Ascending aorta (tissue), 2 donors: ENCODE results near the gene AQP12A. TPM values are rescaled to one million over a fixed set of nuclear protein-coding genes. Genes with fewer than 3 reads are reported as not detected.

ENCODE experiments used
- DNase-seq, 2 donors: peaks; one replicate each; pipeline ENCODE4 v3.0.0-alpha.2; 2019; ENCODE audit warnings: low spot score in 2 of 2
- H3K27ac ChIP-seq, 2 donors: fragments of 200-600 bp; sonication (generic); one replicate each; pipeline ENCODE4 v1.5.1; 2016 to 2017; ENCODE audit warnings: mild to moderate bottlenecking in 1 of 2
- H3K27me3 ChIP-seq: fragments of 200-600 bp; sonication (generic); one replicate; pipeline ENCODE4 v1.5.1; 2017
- H3K36me3 ChIP-seq, 2 donors: fragments of 200-600 bp; sonication (generic); one replicate each; pipeline ENCODE4 v1.5.1; 2016
- H3K4me1 ChIP-seq, 2 donors: fragments of 200-600 bp; sonication (generic); one replicate each; pipeline ENCODE4 v1.5.1; 2016 to 2017; ENCODE audit warnings: mild to moderate bottlenecking in 1 of 2
- H3K4me3 ChIP-seq, 2 donors: fragments of 200-600 bp; sonication (generic); one replicate each; pipeline ENCODE4 v1.5.1; 2016 to 2017; ENCODE audit warnings: mild to moderate bottlenecking in 1 of 2
- H3K9me3 ChIP-seq, 2 donors: fragments of 200-600 bp; sonication (generic); one replicate each; pipeline ENCODE4 v1.5.1; 2016
- CTCF ChIP-seq, 3 experiments: fragments of 200-600 bp in 2 of 3; fragments of 450-650 bp in 1 of 3; sonication (generic) in 2 of 3; IDR thresholded peaks; one replicate each; pipeline ENCODE4 v1.5.1; 2016 to 2019; ENCODE audit warnings: antibody characterized with exemption in 3 of 3, mild to moderate bottlenecking in 1 of 3, moderate library complexity in 1 of 3
- intact Hi-C: fragments of 100-400 bp; cut with DNase I; formaldehyde crosslinking; loops from one replicate; pipeline ENCODE4 v1.15.1; 2023
- total RNA-seq: library from RNA; depleted of rRNA; stranded (reverse); fragments of >200 nt; gene quantifications from one replicate; pipeline ENCODE4 v1.1.0, GENCODE V29; 2016

The AQP12A gene
- total RNA-seq, 1 donor from 2014 or later, result not detected

GRCh38 chr2:240727913-240728312 is 36.2 kb downstream of the AQP12A start:
- TF ChIP-seq CTCF (IDR thresholded peaks at IDR 0.05), result no peak
- no peak overlapping the region for H3K4me3 ChIP-seq
- intact Hi-C loops, result no loop called here

GRCh38 chr2:240728361-240728760 is 36.7 kb downstream of the AQP12A start:
- Histone ChIP-seq H3K27me3 (no peaks in the 10 kb centered on the region), H3K4me1 (no peaks in the 10 kb centered on the region), H3K4me3 (no peak overlapping the region), H3K36me3 (no peaks in the 10 kb centered on the region), H3K27ac (no peak overlapping the region), H3K9me3 (no peaks in the 10 kb centered on the region)
- no peak for TF ChIP-seq CTCF (IDR thresholded peaks at IDR 0.05)
- no peak for DNase-seq
- intact Hi-C loops, result no loop called here

More at GRCh38 chr2:240727913-240728312, 36.2 kb downstream of the AQP12A start:
- no peak for DNase-seq
- H3K9me3 ChIP-seq, result no peaks in the 10 kb centered on the region
- H3K27ac ChIP-seq, result no peak overlapping the region
- no peaks in the 10 kb centered on the region for H3K36me3 ChIP-seq
- H3K4me1 ChIP-seq, result no peaks in the 10 kb centered on the region
- no peaks in the 10 kb centered on the region for H3K27me3 ChIP-seq

- H3K4me3 ChIP-seq, result no peak overlapping the region
- no peak for DNase-seq
- no peaks in the 10 kb centered on the region for H3K9me3 ChIP-seq
- no peaks in the 10 kb centered on the region for H3K36me3 ChIP-seq
- H3K27ac ChIP-seq, result no peak overlapping the region
- TF ChIP-seq CTCF (IDR thresholded peaks at IDR 0.05), result no peak
- no peaks in the 10 kb centered on the region for H3K27me3 ChIP-seq
- no peaks in the 10 kb centered on the region for H3K4me1 ChIP-seq
- intact Hi-C loops, result no loop called here
Measured at GRCh38 chr2:240728827-240729226, 37.2 kb downstream of the AQP12A start.

- Histone ChIP-seq H3K27me3 (no peaks in the 10 kb centered on the region), H3K4me1 (no peaks in the 10 kb centered on the region), H3K9me3 (no peaks in the 10 kb centered on the region), H3K36me3 (no peaks in the 10 kb centered on the region), H3K4me3 (no peak overlapping the region), H3K27ac (no peak overlapping the region)
- no peak for DNase-seq
- TF ChIP-seq CTCF (IDR thresholded peaks at IDR 0.05), result no peak
- intact Hi-C loops, result no loop called here
Measured at GRCh38 chr2:240730501-240731177, 39.0 kb downstream of the AQP12A start.

GRCh38 chr2:240731178-240731545 is 39.5 kb downstream of the AQP12A start:
- intact Hi-C loops, result no loop called here
- Histone ChIP-seq H3K27me3 (no peaks in the 10 kb centered on the region), H3K27ac (no peak overlapping the region), H3K36me3 (no peaks in the 10 kb centered on the region), H3K9me3 (no peaks in the 10 kb centered on the region), H3K4me3 (no peak overlapping the region), H3K4me1 (no peaks in the 10 kb centered on the region)
- no peak for DNase-seq
- TF ChIP-seq CTCF (IDR thresholded peaks at IDR 0.05), result no peak

- TF ChIP-seq CTCF (IDR thresholded peaks at IDR 0.05), result no peak
Measured at GRCh38 chr2:240732184-240732583, 40.5 kb downstream of the AQP12A start.

More at GRCh38 chr2:240732184-240732583, 40.5 kb downstream of the AQP12A start:
- H3K27ac ChIP-seq, result no peak overlapping the region
- no peak overlapping the region for H3K4me3 ChIP-seq
- intact Hi-C loops, result no loop called here
- H3K9me3 ChIP-seq, result no peaks in the 10 kb centered on the region
- H3K4me1 ChIP-seq, result no peaks in the 10 kb centered on the region
- H3K27me3 ChIP-seq, result no peaks in the 10 kb centered on the region
- no peaks in the 10 kb centered on the region for H3K36me3 ChIP-seq
- DNase-seq, result no peak
